Neural cell (in vitro differentiated cells): ENCODE measurements around the gene PHOX2A.

Source experiments
- EZH2 ChIP-seq: fragments of 200-600, 300-800 bp; shearing (Covaris generic), sonication (generic); IDR thresholded peaks from 2 replicates; pipeline ENCODE4 v1.6.1; 2014; ENCODE audit warnings: antibody characterized with exemption, low read length, borderline replicate concordance, mild to moderate bottlenecking; ENCODE audit not compliant: insufficient read depth, poor library complexity, severe bottlenecking
- MXI1 ChIP-seq: fragments of 450-650 bp; conservative IDR thresholded peaks from 2 replicates; pipeline ENCODE4 v1.6.1; 2014; ENCODE audit warnings: antibody characterized with exemption, mild to moderate bottlenecking; ENCODE audit not compliant: poor library complexity, severe bottlenecking
- POLR2AphosphoS5 ChIP-seq: IDR thresholded peaks from 2 replicates; pipeline ENCODE4 v1.6.1; 2012
- TF ChIP-seq, protein P1 (sequence below): fragments of 450-650 bp; IDR thresholded peaks from 2 replicates; pipeline ENCODE4 v1.5.1; 2014; ENCODE audit warnings: antibody characterized with exemption, mild to moderate bottlenecking, moderate library complexity; ENCODE audit not compliant: poor library complexity, severe bottlenecking
- TF ChIP-seq, protein P2 (sequence below): IDR thresholded peaks from 2 replicates; pipeline ENCODE4 v1.6.1; 2012; ENCODE audit warnings: borderline replicate concordance

DNA sequence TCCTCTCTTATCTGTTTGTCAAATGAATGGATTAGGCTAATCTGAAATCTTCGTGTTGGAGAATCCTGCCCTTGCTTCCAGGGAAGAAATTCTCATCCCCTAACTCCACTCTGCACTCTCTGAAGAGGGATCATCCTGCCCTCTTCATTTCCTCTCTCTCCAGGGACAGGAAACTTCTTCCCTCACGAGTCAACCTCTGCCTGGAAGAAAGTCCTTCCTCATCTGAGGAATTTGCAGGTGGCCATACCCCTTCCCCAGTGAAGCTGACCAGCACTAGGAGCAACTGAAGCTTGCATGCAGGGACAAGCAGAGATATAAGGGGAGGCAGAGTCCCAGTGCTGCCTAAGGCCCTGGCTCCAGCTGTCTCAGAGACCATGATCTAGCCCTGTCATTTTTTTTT, 3.6 kb upstream of the PHOX2A start:
- TF ChIP-seq, protein P1, sequence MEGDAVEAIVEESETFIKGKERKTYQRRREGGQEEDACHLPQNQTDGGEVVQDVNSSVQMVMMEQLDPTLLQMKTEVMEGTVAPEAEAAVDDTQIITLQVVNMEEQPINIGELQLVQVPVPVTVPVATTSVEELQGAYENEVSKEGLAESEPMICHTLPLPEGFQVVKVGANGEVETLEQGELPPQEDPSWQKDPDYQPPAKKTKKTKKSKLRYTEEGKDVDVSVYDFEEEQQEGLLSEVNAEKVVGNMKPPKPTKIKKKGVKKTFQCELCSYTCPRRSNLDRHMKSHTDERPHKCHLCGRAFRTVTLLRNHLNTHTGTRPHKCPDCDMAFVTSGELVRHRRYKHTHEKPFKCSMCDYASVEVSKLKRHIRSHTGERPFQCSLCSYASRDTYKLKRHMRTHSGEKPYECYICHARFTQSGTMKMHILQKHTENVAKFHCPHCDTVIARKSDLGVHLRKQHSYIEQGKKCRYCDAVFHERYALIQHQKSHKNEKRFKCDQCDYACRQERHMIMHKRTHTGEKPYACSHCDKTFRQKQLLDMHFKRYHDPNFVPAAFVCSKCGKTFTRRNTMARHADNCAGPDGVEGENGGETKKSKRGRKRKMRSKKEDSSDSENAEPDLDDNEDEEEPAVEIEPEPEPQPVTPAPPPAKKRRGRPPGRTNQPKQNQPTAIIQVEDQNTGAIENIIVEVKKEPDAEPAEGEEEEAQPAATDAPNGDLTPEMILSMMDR: no peak
- TF ChIP-seq EZH2 (no peak), MXI1 (no peak), POLR2AphosphoS5 (no peak)
- TF ChIP-seq, protein P2, sequence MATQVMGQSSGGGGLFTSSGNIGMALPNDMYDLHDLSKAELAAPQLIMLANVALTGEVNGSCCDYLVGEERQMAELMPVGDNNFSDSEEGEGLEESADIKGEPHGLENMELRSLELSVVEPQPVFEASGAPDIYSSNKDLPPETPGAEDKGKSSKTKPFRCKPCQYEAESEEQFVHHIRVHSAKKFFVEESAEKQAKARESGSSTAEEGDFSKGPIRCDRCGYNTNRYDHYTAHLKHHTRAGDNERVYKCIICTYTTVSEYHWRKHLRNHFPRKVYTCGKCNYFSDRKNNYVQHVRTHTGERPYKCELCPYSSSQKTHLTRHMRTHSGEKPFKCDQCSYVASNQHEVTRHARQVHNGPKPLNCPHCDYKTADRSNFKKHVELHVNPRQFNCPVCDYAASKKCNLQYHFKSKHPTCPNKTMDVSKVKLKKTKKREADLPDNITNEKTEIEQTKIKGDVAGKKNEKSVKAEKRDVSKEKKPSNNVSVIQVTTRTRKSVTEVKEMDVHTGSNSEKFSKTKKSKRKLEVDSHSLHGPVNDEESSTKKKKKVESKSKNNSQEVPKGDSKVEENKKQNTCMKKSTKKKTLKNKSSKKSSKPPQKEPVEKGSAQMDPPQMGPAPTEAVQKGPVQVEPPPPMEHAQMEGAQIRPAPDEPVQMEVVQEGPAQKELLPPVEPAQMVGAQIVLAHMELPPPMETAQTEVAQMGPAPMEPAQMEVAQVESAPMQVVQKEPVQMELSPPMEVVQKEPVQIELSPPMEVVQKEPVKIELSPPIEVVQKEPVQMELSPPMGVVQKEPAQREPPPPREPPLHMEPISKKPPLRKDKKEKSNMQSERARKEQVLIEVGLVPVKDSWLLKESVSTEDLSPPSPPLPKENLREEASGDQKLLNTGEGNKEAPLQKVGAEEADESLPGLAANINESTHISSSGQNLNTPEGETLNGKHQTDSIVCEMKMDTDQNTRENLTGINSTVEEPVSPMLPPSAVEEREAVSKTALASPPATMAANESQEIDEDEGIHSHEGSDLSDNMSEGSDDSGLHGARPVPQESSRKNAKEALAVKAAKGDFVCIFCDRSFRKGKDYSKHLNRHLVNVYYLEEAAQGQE: no peak
